Right atrium auricular region (tissue), 2 donors: ENCODE results near the gene CD36. TPM values are rescaled to one million over a fixed set of nuclear protein-coding genes. Genes with fewer than 3 reads are reported as not detected.

Source experiments
- DNase-seq: peaks from one replicate; pipeline ENCODE4 v3.0.0-alpha.2; 2019; ENCODE audit warnings: low spot score
- H3K27ac ChIP-seq, 2 donors: fragments of 200-600 bp; sonication (generic); 1 replicate in 1 of 2; 2 replicates in 1 of 2; pipeline ENCODE4 v1.5.1; 2016 to 2019
- H3K27me3 ChIP-seq, 2 donors: fragments of 200-600 bp; sonication (generic); one replicate each; pipeline versions ENCODE4 v1.5.1 to v1.6.0; 2017 to 2019
- H3K36me3 ChIP-seq: fragments of 200-600 bp; sonication (generic); one replicate; pipeline ENCODE4 v1.5.1; 2016
- H3K4me1 ChIP-seq, 2 donors: fragments of 200-600 bp; sonication (generic); one replicate each; pipeline versions ENCODE4 v1.5.1 to v1.6.0; 2017 to 2019
- H3K4me3 ChIP-seq, 2 donors: fragments of 200-600 bp; sonication (generic); 1 replicate in 1 of 2; 2 replicates in 1 of 2; pipeline ENCODE4 v1.5.1; 2017 to 2019; ENCODE audit warnings: mild to moderate bottlenecking in 1 of 2, moderate library complexity in 1 of 2
- H3K9me3 ChIP-seq, 2 donors: fragments of 200-600 bp; sonication (generic); one replicate each; pipeline ENCODE4 v1.5.1; 2019
- total RNA-seq, 2 donors: library from RNA; depleted of rRNA; stranded (reverse); fragments of >200 nt; gene quantifications; one replicate each; pipeline ENCODE4 v1.1.0, GENCODE V29; 2016
- TF ChIP-seq, protein P1 (sequence below), 2 donors: fragments of 200-600 bp; sonication (generic); IDR thresholded peaks; one replicate each; pipeline ENCODE4 v1.5.1; 2019; ENCODE audit warnings: antibody characterized with exemption in 2 of 2

The CD36 gene
- total RNA-seq, 2 donors from 2014 or later, result 421 to 1,029 TPM

DNA sequence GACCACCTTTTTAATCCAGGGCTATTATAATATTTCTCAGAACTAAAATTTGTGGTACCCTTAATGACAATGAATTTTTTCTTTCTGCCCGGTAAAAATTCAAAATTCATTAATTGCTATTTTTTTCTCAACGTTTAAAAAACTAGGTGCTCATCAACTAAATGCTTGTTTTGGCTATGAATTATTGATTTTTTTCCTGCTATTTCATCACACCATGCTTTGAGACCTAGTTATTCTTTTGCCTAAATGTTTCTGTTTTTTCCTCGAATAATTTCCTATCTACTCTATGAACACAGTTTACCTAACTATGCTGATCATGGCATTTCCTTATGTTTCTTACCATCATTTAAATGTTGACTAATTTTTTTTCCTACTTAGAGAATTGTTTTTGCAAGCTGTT, 5.6 kb upstream of the CD36 start:
- no peak for DNase-seq
- Histone ChIP-seq H3K9me3 (no peaks in the 10 kb centered on the region), H3K4me1 (peaks cover 0 to 87% of the 10 kb centered on the region in 2 donors), H3K27ac (no peak overlapping the region), H3K27me3 (no peaks in the 10 kb centered on the region), H3K36me3 (no peaks in the 10 kb centered on the region), H3K4me3 (no peak overlapping the region)
- TF ChIP-seq, protein P1, sequence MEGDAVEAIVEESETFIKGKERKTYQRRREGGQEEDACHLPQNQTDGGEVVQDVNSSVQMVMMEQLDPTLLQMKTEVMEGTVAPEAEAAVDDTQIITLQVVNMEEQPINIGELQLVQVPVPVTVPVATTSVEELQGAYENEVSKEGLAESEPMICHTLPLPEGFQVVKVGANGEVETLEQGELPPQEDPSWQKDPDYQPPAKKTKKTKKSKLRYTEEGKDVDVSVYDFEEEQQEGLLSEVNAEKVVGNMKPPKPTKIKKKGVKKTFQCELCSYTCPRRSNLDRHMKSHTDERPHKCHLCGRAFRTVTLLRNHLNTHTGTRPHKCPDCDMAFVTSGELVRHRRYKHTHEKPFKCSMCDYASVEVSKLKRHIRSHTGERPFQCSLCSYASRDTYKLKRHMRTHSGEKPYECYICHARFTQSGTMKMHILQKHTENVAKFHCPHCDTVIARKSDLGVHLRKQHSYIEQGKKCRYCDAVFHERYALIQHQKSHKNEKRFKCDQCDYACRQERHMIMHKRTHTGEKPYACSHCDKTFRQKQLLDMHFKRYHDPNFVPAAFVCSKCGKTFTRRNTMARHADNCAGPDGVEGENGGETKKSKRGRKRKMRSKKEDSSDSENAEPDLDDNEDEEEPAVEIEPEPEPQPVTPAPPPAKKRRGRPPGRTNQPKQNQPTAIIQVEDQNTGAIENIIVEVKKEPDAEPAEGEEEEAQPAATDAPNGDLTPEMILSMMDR (IDR thresholded peaks at IDR 0.05), result no peak

DNA sequence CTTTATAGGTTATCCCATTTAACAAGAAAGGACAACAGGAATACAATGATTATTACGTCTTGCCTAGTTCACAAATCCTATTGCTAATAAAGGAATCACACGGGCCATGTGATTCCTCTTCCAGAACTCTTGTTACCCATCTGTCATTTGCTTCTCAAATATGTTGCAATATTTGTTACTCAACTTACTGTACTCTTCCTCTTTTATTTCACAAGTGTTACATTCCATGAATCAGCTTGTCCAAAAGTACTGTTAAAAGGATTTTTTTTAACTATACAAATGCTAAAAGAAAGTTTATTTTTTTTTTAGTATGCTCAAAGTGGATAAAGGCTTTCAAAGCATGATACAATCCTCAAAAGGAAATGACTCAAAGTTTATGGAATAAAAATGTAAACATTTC, 3.9 kb upstream of the CD36 start:
- Histone ChIP-seq H3K4me3 (no peak overlapping the region), H3K36me3 (no peaks in the 10 kb centered on the region), H3K27me3 (no peaks in the 10 kb centered on the region), H3K4me1 (peaks cover 0 to 82% of the 10 kb centered on the region in 2 donors), H3K9me3 (no peaks in the 10 kb centered on the region), H3K27ac (peak overlapping the region in 1 of 2 donors; percentile 58)
- DNase-seq, result no peak
- TF ChIP-seq, protein P1 (IDR thresholded peaks at IDR 0.05), result no peak

DNA sequence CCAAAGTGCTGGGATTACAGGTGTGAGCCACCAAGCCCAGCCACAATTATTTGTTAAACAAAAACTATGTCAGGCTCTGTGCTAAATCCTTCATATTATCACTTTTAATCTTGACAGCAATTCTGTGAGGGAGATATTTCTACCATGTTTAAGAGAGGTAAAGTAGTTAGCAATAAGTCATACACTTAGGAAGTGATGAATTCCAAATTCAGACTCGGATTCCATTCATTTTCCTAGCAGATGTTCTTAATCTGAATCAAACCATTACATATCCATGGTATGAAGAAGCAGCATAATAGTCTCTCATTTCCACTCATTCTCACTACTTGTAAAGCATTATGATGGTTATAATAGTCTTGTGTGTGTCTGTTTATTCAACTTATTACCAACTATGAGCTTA, 2.9 kb upstream of the CD36 start:
- no peaks in the 10 kb centered on the region for H3K27me3 ChIP-seq
- H3K9me3 ChIP-seq, result no peaks in the 10 kb centered on the region
- H3K36me3 ChIP-seq, result no peaks in the 10 kb centered on the region
- peak overlapping the region; percentile 8 to 84 for H3K27ac ChIP-seq
- DNase-seq, result no peak
- H3K4me3 ChIP-seq, result no peak overlapping the region
- TF ChIP-seq, protein P1 (IDR thresholded peaks at IDR 0.05), result no peak
- peaks cover 0 to 76% of the 10 kb centered on the region in 2 donors for H3K4me1 ChIP-seq

DNA sequence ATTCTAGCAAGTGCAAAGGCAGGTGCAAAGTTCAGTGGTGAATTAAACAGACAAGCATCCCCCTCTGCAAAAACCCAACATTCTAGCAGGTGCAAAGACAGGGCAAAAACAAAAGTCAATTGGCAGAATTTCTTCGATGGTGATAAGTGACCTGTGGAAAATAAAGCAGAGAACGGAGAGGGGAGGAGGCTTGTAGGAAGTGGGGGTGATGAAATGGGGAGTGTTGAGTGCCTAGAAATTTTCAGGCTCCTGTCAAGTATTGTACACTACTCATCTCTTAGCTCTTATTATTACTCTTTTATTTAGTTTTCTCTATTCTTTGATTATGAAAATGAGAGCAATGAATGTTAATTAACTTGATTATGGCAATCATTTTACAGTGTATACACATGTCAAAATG, 2.4 kb upstream of the CD36 start:
- no peaks in the 10 kb centered on the region for H3K9me3 ChIP-seq
- TF ChIP-seq, protein P1 (IDR thresholded peaks at IDR 0.05), result no peak
- no peaks in the 10 kb centered on the region for H3K36me3 ChIP-seq
- no peak for DNase-seq
- H3K4me3 ChIP-seq, result no peak overlapping the region
- H3K27me3 ChIP-seq, result no peaks in the 10 kb centered on the region
- peak overlapping the region in 1 of 2 donors; percentile 84 for H3K27ac ChIP-seq
- peaks cover 0 to 73% of the 10 kb centered on the region in 2 donors for H3K4me1 ChIP-seq

DNA sequence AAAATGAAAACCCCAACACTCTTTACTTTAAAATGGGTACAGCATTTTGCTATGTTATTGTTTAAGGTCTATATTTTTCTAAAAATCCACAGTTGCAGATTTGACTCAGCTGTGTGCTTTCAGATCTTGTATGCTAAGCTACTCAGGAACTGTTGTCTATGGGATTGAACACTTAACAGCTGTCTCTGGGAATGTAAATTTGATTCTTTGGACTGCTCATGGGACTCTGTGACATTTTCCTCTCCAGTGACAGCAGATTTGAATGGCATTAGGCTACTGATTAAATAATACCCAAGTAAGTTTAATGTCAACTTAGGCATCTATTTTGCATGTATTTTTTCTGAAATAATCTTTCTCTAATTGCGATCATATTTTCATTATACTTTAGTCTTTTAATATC, 1.7 kb upstream of the CD36 start:
- Histone ChIP-seq H3K36me3 (no peaks in the 10 kb centered on the region), H3K27ac (peak overlapping the region; percentile 58 to 84), H3K27me3 (no peaks in the 10 kb centered on the region), H3K9me3 (no peaks in the 10 kb centered on the region), H3K4me3 (peak overlapping the region in 1 of 2 donors; percentile 1), H3K4me1 (peaks cover 0 to 70% of the 10 kb centered on the region in 2 donors)
- TF ChIP-seq, protein P1 (IDR thresholded peaks at IDR 0.05), result no peak
- no peak for DNase-seq

DNA sequence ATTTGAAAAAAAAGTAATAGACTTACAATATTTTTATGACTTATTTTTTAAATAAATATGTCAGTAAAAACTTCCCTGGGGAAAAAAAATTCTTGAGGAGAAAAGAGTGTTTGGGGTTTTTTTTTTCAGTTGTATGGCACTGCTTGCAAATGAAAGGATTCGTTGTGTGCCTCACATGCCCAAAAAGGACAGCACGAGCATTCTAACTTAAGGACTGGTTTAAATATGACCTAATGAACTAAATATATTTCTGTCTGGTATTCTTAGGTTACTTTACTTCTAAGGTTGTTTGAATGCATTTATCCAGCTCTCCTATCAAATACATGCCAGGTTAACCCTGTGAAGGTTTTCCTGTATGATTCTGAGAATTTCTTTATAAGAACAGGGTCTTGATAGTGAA, 988 bp upstream of the CD36 start:
- H3K4me3 ChIP-seq, result peak overlapping the region in 1 of 2 donors; percentile 1

More for the DNA sequence above, 988 bp upstream of the CD36 start:
- Histone ChIP-seq H3K27ac (peak overlapping the region; percentile 58 to 84), H3K4me1 (peaks cover 0 to 62% of the 10 kb centered on the region in 2 donors), H3K36me3 (no peaks in the 10 kb centered on the region), H3K27me3 (no peaks in the 10 kb centered on the region), H3K9me3 (no peaks in the 10 kb centered on the region)
- TF ChIP-seq, protein P1 (IDR thresholded peaks at IDR 0.05), result no peak
- DNase-seq, result no peak
